Right lobe of liver (tissue), 4 donors: ENCODE measurements around the gene SBF2.

Experiments used
- POLR2A ChIP-seq: fragments of 450-650 bp; IDR thresholded peaks from one replicate; pipeline ENCODE4 v1.6.1; 2017; ENCODE audit warnings: antibody characterized with exemption, mild to moderate bottlenecking
- TF ChIP-seq, protein P1 (sequence below), 4 donors: fragments of 200-600 bp in 3 of 4; fragments of 450-650 bp in 1 of 4; IDR thresholded peaks; one replicate each; pipeline versions ENCODE4 v1.5.1 to v1.8.0; 2016 to 2022; ENCODE audit warnings: antibody characterized with exemption in 4 of 4, mild to moderate bottlenecking in 2 of 4
- donor health status: DM: no; HTN: no; CAD: no.
- donor health status: DM: no; HTN: no; CAD: no.
- donor health status: DM: no; HTN: yes; CAD: no.

DNA sequence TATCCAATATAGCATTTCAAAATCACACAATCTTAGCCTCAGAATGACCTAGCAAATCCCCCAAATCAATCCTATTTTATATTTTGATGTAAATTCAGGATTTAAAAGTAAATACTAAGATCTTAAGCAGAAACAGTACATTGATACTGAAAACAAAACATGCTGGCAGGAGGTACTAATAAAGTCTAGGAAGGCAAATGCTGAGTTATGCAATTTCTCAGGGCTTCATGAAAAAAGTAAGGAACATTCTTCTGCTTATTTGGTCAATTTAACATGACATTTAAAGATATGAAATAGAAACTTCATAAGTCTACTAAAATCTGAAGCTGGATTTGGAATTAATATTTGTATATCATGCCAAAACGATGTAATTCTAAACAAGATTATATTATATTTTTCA is 476.8 kb downstream of the SBF2 start:
- TF ChIP-seq, protein P1, sequence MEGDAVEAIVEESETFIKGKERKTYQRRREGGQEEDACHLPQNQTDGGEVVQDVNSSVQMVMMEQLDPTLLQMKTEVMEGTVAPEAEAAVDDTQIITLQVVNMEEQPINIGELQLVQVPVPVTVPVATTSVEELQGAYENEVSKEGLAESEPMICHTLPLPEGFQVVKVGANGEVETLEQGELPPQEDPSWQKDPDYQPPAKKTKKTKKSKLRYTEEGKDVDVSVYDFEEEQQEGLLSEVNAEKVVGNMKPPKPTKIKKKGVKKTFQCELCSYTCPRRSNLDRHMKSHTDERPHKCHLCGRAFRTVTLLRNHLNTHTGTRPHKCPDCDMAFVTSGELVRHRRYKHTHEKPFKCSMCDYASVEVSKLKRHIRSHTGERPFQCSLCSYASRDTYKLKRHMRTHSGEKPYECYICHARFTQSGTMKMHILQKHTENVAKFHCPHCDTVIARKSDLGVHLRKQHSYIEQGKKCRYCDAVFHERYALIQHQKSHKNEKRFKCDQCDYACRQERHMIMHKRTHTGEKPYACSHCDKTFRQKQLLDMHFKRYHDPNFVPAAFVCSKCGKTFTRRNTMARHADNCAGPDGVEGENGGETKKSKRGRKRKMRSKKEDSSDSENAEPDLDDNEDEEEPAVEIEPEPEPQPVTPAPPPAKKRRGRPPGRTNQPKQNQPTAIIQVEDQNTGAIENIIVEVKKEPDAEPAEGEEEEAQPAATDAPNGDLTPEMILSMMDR (IDR thresholded peaks at IDR 0.05) = no peak
- TF ChIP-seq POLR2A = no peak
